Measurements from ENCODE around the gene MT4.
A peak's percentile ranks its signal among the peaks of the same experiment; 100 is the strongest.

MT4 gene

DNA sequence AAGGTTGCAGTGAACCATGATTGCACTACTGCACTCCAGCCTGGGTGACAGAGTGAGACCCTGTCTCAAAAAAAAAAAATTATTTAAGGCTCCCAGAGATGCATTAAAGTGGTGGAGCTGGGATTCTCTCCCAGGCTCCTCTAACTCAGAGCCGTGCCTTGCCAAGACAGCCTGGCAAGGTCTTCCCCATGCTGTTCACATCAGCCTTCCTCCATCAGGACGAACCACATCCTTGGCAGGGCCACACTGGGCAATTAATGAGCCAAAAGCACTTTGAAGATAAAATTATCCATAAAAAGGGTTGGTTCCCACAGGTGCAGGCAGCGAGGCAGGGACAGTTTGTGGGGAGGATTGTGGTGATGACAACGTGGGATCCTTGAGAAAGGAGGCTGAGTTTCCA, 25.2 kb upstream of the MT4 start:
- Histone ChIP-seq H3K4me3 (ENCODE audit: low read depth, low read length) (no peak overlapping the region), H3K4me1 (ENCODE audit: control insufficient read depth, insufficient read depth, low read length) (no peaks in the 10 kb centered on the region), H3K9ac (ENCODE audit: low read length) (no peak overlapping the region), H3K27ac (ENCODE audit: low read depth, low read length) (no peak overlapping the region), H3K9me3 (ENCODE audit: control insufficient read depth, insufficient read depth, low read depth, low read length) (no peaks in the 10 kb centered on the region), H3K27me3 (ENCODE audit: control insufficient read depth, insufficient read depth, low read length) (no peaks in the 10 kb centered on the region; the same call in 1 of the 2 replicates), H3K36me3 (ENCODE audit: control insufficient read depth, insufficient read depth, low read length) (no peaks in the 10 kb centered on the region)

GRCh38 chr16:56542039-56542438, 22.8 kb upstream of the MT4 start:
- no peak overlapping the region for H3K4me3 ChIP-seq (ENCODE audit: low read depth, low read length)
- no peak overlapping the region for H3K9ac ChIP-seq (ENCODE audit: low read length)
- peaks cover 5% of the 10 kb centered on the region for H3K4me1 ChIP-seq (ENCODE audit: control insufficient read depth, insufficient read depth, low read length)
- no peaks in the 10 kb centered on the region for H3K36me3 ChIP-seq (ENCODE audit: control insufficient read depth, insufficient read depth, low read length)
- no peak overlapping the region for H3K27ac ChIP-seq (ENCODE audit: low read depth, low read length)
- H3K9me3 ChIP-seq (ENCODE audit: control insufficient read depth, insufficient read depth, low read depth, low read length) = no peaks in the 10 kb centered on the region
- no peaks in the 10 kb centered on the region for H3K27me3 ChIP-seq (ENCODE audit: control insufficient read depth, insufficient read depth, low read length)

GRCh38 chr16:56547120-56547948, 17.5 kb upstream of the MT4 start:
- H3K27me3 ChIP-seq (ENCODE audit: control insufficient read depth, insufficient read depth, low read length) = no peaks in the 10 kb centered on the region
- no peaks in the 10 kb centered on the region for H3K9me3 ChIP-seq (ENCODE audit: control insufficient read depth, insufficient read depth, low read depth, low read length)
- peak overlapping the region; percentile 2 for H3K9ac ChIP-seq (ENCODE audit: low read length)
- H3K4me3 ChIP-seq (ENCODE audit: low read depth, low read length) = peak overlapping the region; percentile 24; the same call in 1 of the 2 replicates
- H3K4me1 ChIP-seq (ENCODE audit: control insufficient read depth, insufficient read depth, low read length) = peaks cover 21% of the 10 kb centered on the region
- H3K36me3 ChIP-seq (ENCODE audit: control insufficient read depth, insufficient read depth, low read length) = no peaks in the 10 kb centered on the region
- H3K27ac ChIP-seq (ENCODE audit: low read depth, low read length) = peak overlapping the region; percentile 1; the same call in 1 of the 2 replicates

- Histone ChIP-seq H3K9me3 (ENCODE audit: control insufficient read depth, insufficient read depth, low read depth, low read length) (no peaks in the 10 kb centered on the region), H3K4me1 (ENCODE audit: control insufficient read depth, insufficient read depth, low read length) (peaks cover 21% of the 10 kb centered on the region), H3K4me3 (ENCODE audit: low read depth, low read length) (peak overlapping the region; percentile 24; the same call in 1 of the 2 replicates), H3K27ac (ENCODE audit: low read depth, low read length) (no peak overlapping the region), H3K9ac (ENCODE audit: low read length) (peak overlapping the region; percentile 2), H3K27me3 (ENCODE audit: control insufficient read depth, insufficient read depth, low read length) (no peaks in the 10 kb centered on the region), H3K36me3 (ENCODE audit: control insufficient read depth, insufficient read depth, low read length) (no peaks in the 10 kb centered on the region)
These were observed 16.8 kb upstream of the MT4 start for GRCh38 chr16:56547949-56548567.

GRCh38 chr16:56549161-56549560, 15.7 kb upstream of the MT4 start:
- H3K27me3 ChIP-seq (ENCODE audit: control insufficient read depth, insufficient read depth, low read length) = no peaks in the 10 kb centered on the region
- H3K4me3 ChIP-seq (ENCODE audit: low read depth, low read length) = no peak overlapping the region
- H3K4me1 ChIP-seq (ENCODE audit: control insufficient read depth, insufficient read depth, low read length) = peaks cover 21% of the 10 kb centered on the region
- no peaks in the 10 kb centered on the region for H3K36me3 ChIP-seq (ENCODE audit: control insufficient read depth, insufficient read depth, low read length)
- no peak overlapping the region for H3K9ac ChIP-seq (ENCODE audit: low read length)
- no peaks in the 10 kb centered on the region for H3K9me3 ChIP-seq (ENCODE audit: control insufficient read depth, insufficient read depth, low read depth, low read length)
- H3K27ac ChIP-seq (ENCODE audit: low read depth, low read length) = no peak overlapping the region

GRCh38 chr16:56549744-56550385, 15.0 kb upstream of the MT4 start:
- H3K4me3 ChIP-seq (ENCODE audit: low read depth, low read length) = no peak overlapping the region
- no peaks in the 10 kb centered on the region for H3K9me3 ChIP-seq (ENCODE audit: control insufficient read depth, insufficient read depth, low read depth, low read length)
- no peak overlapping the region for H3K27ac ChIP-seq (ENCODE audit: low read depth, low read length)
- no peak overlapping the region for H3K9ac ChIP-seq (ENCODE audit: low read length)
- H3K27me3 ChIP-seq (ENCODE audit: control insufficient read depth, insufficient read depth, low read length) = no peaks in the 10 kb centered on the region; the same call in 1 of the 2 replicates
- peaks cover 21% of the 10 kb centered on the region for H3K4me1 ChIP-seq (ENCODE audit: control insufficient read depth, insufficient read depth, low read length)
- no peaks in the 10 kb centered on the region for H3K36me3 ChIP-seq (ENCODE audit: control insufficient read depth, insufficient read depth, low read length)

DNA sequence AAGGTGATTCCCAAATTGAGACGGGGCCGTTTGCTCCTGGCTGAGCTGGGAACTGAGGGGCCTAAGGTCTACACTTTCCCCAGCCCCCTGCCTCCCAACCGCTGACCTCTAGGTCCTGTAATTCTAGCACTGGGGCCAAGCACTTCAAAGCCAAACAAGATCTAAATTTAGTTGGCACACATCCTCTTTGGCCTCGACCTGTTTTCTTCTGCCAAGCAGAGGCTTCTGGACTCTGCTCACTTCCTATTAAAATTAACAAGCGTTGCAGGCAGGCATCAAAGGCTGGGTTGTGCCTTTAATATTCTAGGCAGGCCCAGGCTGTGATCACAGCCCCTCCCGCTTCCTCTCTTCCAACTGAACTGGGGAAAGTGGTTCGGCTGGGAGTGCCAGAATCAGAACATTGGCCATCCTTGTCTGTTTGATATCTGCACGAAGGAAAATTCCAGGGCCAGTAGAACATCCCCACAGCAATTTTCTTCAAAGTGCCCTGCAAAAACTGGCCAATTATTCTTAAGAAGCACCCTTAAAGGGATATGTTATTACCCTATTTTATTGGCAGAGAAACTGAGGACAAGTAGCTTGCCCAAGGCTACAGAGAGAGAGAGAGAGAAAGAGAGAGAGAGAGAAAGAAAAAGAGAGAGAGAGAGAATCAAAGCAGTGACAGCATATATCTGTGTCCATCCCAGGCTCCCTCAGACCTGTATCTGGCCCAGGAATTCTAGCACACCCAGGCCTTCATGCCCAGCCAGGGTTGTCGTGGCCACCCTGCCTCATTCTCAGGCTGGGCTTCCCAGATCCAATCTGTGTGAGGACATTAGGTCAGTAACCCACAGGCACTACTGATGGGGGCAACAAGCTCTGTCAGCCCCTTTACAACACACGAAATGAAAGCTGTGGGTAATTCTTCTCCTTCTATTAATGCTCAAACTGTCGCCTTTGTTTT, 12.8 kb upstream of the MT4 start:
- Histone ChIP-seq H3K27me3 (ENCODE audit: control insufficient read depth, insufficient read depth, low read length) (no peaks in the 10 kb centered on the region; the same call in 1 of the 2 replicates), H3K27ac (ENCODE audit: low read depth, low read length) (no peak overlapping the region), H3K4me1 (ENCODE audit: control insufficient read depth, insufficient read depth, low read length) (peaks cover 16% of the 10 kb centered on the region), H3K36me3 (ENCODE audit: control insufficient read depth, insufficient read depth, low read length) (no peaks in the 10 kb centered on the region), H3K4me3 (ENCODE audit: low read depth, low read length) (no peak overlapping the region), H3K9ac (ENCODE audit: low read length) (no peak overlapping the region), H3K9me3 (ENCODE audit: control insufficient read depth, insufficient read depth, low read depth, low read length) (no peaks in the 10 kb centered on the region)

DNA sequence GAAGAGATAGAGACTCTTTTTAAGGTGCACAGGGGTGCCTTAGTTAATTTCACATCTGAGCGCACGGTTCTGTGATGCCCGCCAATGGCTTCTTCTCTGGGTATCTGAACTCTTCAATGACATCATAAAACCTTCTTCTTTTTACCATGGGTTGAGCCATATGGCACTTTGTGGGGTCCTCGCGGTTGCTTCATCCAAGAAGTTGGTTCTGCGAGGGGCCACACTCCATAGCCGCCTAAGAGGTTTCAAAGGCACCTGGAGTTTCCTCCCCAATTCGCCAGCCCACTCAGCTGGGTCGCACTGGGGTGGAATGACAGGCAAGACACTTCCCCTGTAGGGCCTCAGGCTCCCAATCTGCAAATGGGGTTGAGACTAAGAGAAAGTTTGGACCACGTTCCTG, 10.4 kb upstream of the MT4 start:
- no peaks in the 10 kb centered on the region; the same call in none of the 2 replicates for H3K27me3 ChIP-seq (ENCODE audit: control insufficient read depth, insufficient read depth, low read length)
- no peaks in the 10 kb centered on the region for H3K9me3 ChIP-seq (ENCODE audit: control insufficient read depth, insufficient read depth, low read depth, low read length)
- no peak overlapping the region for H3K27ac ChIP-seq (ENCODE audit: low read depth, low read length)
- H3K4me1 ChIP-seq (ENCODE audit: control insufficient read depth, insufficient read depth, low read length) = peaks cover 3% of the 10 kb centered on the region; the same call in 1 of the 2 replicates
- H3K36me3 ChIP-seq (ENCODE audit: control insufficient read depth, insufficient read depth, low read length) = no peaks in the 10 kb centered on the region
- no peak overlapping the region for H3K4me3 ChIP-seq (ENCODE audit: low read depth, low read length)
- H3K9ac ChIP-seq (ENCODE audit: low read length) = no peak overlapping the region

DNA sequence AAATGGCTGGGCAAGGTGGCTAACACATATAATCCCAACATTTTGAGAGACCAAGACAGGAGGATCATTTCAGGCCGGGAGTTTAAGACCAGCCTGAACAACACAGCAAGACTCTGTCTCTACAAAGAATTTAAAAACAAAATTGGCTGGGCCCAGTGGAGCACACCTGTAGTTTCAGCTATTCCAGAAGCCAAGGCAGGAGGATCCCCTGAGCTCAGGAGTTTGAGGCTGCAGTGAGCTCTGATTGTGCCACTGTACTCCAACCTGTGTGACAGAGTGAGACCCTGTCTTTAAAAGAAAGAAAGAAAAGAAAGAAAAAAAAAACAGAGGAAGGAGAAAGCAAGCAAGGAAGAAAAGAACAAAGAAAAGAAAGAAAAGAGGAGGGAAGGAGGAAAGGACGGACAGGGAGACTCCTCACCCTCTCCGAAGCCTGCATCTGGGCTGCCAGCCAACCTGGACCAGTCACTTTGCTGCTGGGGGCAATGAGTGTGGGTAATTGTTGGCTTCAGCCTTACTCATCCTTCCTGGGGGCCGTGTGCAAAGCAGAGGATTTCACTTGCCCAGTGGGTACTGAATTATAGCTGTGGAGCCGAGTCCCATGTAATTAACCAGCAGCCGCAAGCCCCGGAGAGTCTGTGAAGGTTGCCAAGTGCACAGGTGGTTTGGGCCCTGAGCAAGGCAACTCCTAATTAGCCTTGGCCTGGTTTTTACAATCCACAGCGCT, 6.7 kb upstream of the MT4 start:
- no peaks in the 10 kb centered on the region for H3K36me3 ChIP-seq (ENCODE audit: control insufficient read depth, insufficient read depth, low read length)
- no peak overlapping the region for H3K27ac ChIP-seq (ENCODE audit: low read depth, low read length)
- H3K4me3 ChIP-seq (ENCODE audit: low read depth, low read length) = no peak overlapping the region
- no peaks in the 10 kb centered on the region for H3K4me1 ChIP-seq (ENCODE audit: control insufficient read depth, insufficient read depth, low read length)
- no peak overlapping the region for H3K9ac ChIP-seq (ENCODE audit: low read length)
- H3K9me3 ChIP-seq (ENCODE audit: control insufficient read depth, insufficient read depth, low read depth, low read length) = no peaks in the 10 kb centered on the region
- H3K27me3 ChIP-seq (ENCODE audit: control insufficient read depth, insufficient read depth, low read length) = no peaks in the 10 kb centered on the region; the same call in none of the 2 replicates

DNA sequence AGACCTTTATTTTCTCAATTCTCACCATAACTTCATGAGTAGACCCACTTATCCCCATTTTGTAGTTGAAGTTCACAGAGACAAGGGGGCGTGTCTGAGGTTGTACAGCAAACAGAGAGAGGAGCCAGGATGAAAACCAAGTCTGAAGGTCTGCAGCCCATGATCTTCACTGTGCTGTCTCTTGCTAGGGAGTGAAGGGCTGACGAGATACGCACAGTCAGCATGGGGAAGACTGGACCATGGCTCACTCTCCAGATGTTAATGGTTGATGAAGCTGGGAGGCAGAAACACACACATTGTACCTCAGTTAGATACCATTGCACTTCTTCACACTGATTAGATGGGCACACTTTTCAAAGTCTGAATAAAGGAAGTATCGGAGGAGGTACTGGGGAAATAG, 5.8 kb upstream of the MT4 start:
- Histone ChIP-seq H3K36me3 (ENCODE audit: control insufficient read depth, insufficient read depth, low read length) (no peaks in the 10 kb centered on the region), H3K9ac (ENCODE audit: low read length) (no peak overlapping the region), H3K4me3 (ENCODE audit: low read depth, low read length) (no peak overlapping the region), H3K27ac (ENCODE audit: low read depth, low read length) (no peak overlapping the region), H3K27me3 (ENCODE audit: control insufficient read depth, insufficient read depth, low read length) (no peaks in the 10 kb centered on the region; the same call in none of the 2 replicates), H3K9me3 (ENCODE audit: control insufficient read depth, insufficient read depth, low read depth, low read length) (no peaks in the 10 kb centered on the region), H3K4me1 (ENCODE audit: control insufficient read depth, insufficient read depth, low read length) (no peaks in the 10 kb centered on the region)

Data from HUES6 (cell line).